ENCODE results near the gene ELFN1.

- TF ChIP-seq CTCF (IDR thresholded peaks at IDR 0.05) (no peak), ZFX (IDR thresholded peaks at IDR 0.05; ENCODE audit: borderline replicate concordance) (no peak)
These were observed 24.6 kb upstream of the ELFN1 start for GRCh38 chr7:1645476-1645875.

Measured in 22Rv1 (cell line).